Bronchial epithelial cell (primary cell): ENCODE measurements around the gene SLC12A8. TPM values are rescaled to one million over a fixed set of nuclear protein-coding genes. Genes with fewer than 3 reads are reported as not detected.

Experiments
- DNase-seq: peaks from one replicate; pipeline ENCODE4 v3.0.0-alpha.2; 2010; ENCODE audit warnings: low read depth
- FAIRE-seq: peaks from 2 replicates; lab custom pipeline; 2011; peaks lifted over from hg19 to GRCh38; lab: Jason Lieb, UNC
- H3K27me3 ChIP-seq: 2 replicates; pipeline ENCODE4 v1.5.1; 2011; ENCODE audit warnings: low read length; ENCODE audit not compliant: control insufficient read depth, insufficient read depth
- H3K36me3 ChIP-seq: 2 replicates; pipeline ENCODE4 v1.5.1; 2011; ENCODE audit warnings: low read length; ENCODE audit not compliant: control insufficient read depth, insufficient read depth
- H3K4me3 ChIP-seq: 2 replicates; pipeline ENCODE4 v1.5.1; 2011; ENCODE audit warnings: mild to moderate bottlenecking, low read depth, low read length, control low read depth
- CTCF ChIP-seq: IDR thresholded peaks from 2 replicates; pipeline ENCODE4 v1.5.1; 2011; ENCODE audit warnings: mild to moderate bottlenecking, moderate library complexity, low read length, control low read depth, inconsistent platforms; ENCODE audit not compliant: insufficient read depth, severe bottlenecking
- total RNA-seq: library from RNA; depleted of rRNA; stranded (reverse); fragments of >200 nt; gene quantifications from 2 replicates; pipeline ENCODE4 v1.2.1, GENCODE V29; 2014

The SLC12A8 gene
- total RNA-seq, 1 donor from 2014 or later = 19.2 TPM

GRCh38 chr3:125186261-125186787 lies 26.2 kb downstream of the SLC12A8 start:
- H3K4me3 ChIP-seq = no peak overlapping the region
- no peak for TF ChIP-seq CTCF
- H3K36me3 ChIP-seq = peaks cover 13% of the 10 kb centered on the region
- DNase-seq (no peak), FAIRE-seq (no peak)
- H3K27me3 ChIP-seq = no peaks in the 10 kb centered on the region

GRCh38 chr3:125185805-125186204 lies 26.7 kb downstream of the SLC12A8 start:
- Histone ChIP-seq H3K36me3 (peaks cover 13% of the 10 kb centered on the region), H3K27me3 (no peaks in the 10 kb centered on the region), H3K4me3 (no peak overlapping the region)
- DNase-seq (no peak), FAIRE-seq (no peak)
- TF ChIP-seq CTCF = no peak

GRCh38 chr3:125179884-125180240 lies 32.7 kb downstream of the SLC12A8 start:
- Histone ChIP-seq H3K4me3 (no peak overlapping the region), H3K27me3 (no peaks in the 10 kb centered on the region), H3K36me3 (no peaks in the 10 kb centered on the region)
- FAIRE-seq = no peak
- DNase-seq = no peak
- TF ChIP-seq CTCF = no peak

- Histone ChIP-seq H3K27me3 (no peaks in the 10 kb centered on the region), H3K36me3 (no peaks in the 10 kb centered on the region), H3K4me3 (no peak overlapping the region)
- FAIRE-seq = no peak
- TF ChIP-seq CTCF = no peak
- no peak for DNase-seq
These were observed 33.2 kb downstream of the SLC12A8 start for GRCh38 chr3:125179143-125179883.

GRCh38 chr3:125177746-125178145 lies 34.8 kb downstream of the SLC12A8 start:
- Histone ChIP-seq H3K4me3 (no peak overlapping the region), H3K27me3 (no peaks in the 10 kb centered on the region), H3K36me3 (no peaks in the 10 kb centered on the region)
- DNase-seq = no peak
- TF ChIP-seq CTCF = no peak
- FAIRE-seq = no peak
